Sigmoid colon (tissue), 7 donors: ENCODE measurements around the gene PTBP1. TPM values are rescaled to one million over a fixed set of nuclear protein-coding genes. Genes with fewer than 3 reads are reported as not detected.

Experiments used
- DNase-seq: peaks from one replicate; pipeline ENCODE4 v3.0.0-alpha.2; 2019
- H3K27ac ChIP-seq, 4 donors: fragments of 200-600 bp; sonication (generic); one replicate each; pipeline ENCODE4 v1.5.1; 2016 to 2019; ENCODE audit warnings: mild to moderate bottlenecking in 1 of 4
- H3K27me3 ChIP-seq, 3 donors: fragments of 200-600 bp; sonication (generic); one replicate each; pipeline ENCODE4 v1.5.1; 2019; ENCODE audit warnings: mild to moderate bottlenecking in 1 of 3
- H3K36me3 ChIP-seq, 4 donors: fragments of 200-600 bp; sonication (generic); one replicate each; pipeline ENCODE4 v1.5.1; 2016 to 2019
- H3K4me1 ChIP-seq, 4 donors: fragments of 200-600 bp; sonication (generic); one replicate each; pipeline ENCODE4 v1.5.1; 2017 to 2019
- H3K4me3 ChIP-seq, 4 donors: fragments of 200-600 bp; sonication (generic); one replicate each; pipeline ENCODE4 v1.5.1; 2017 to 2019; ENCODE audit warnings: mild to moderate bottlenecking in 2 of 4, moderate library complexity in 1 of 4
- H3K9me3 ChIP-seq, 4 donors: fragments of 200-600 bp in 3 of 4; sonication (generic) in 3 of 4; one replicate each; pipeline versions ENCODE4 v1.5.1 to v1.6.1; 2013 to 2019
- EP300 ChIP-seq, 4 donors: sonication (generic); formaldehyde crosslinking; IDR thresholded peaks; one replicate each; pipeline ENCODE4 v1.6.1; 2017; ENCODE audit warnings: antibody characterized with exemption in 4 of 4
- POLR2A ChIP-seq, 2 donors: fragments of 450-650 bp; IDR thresholded peaks; one replicate each; pipeline ENCODE4 v1.6.1; 2016; ENCODE audit warnings: antibody characterized with exemption in 2 of 2, mild to moderate bottlenecking in 2 of 2, moderate library complexity in 2 of 2
- POLR2AphosphoS5 ChIP-seq, 4 donors: sonication (generic); formaldehyde crosslinking; IDR thresholded peaks; one replicate each; pipeline ENCODE4 v1.6.1; 2017; ENCODE audit warnings: antibody characterized with exemption in 4 of 4
- WGBS, 2 donors: extraction: QIAGEN DNeasy Blood & Tissue Kit; methylation state at CpG; one replicate each; pipeline ENCODE4 v1.1.7; 2013; 5-methylcytosine and 5-hydroxymethylcytosine counted together
- intact Hi-C: fragments of 100-400 bp; cut with DNase I; formaldehyde crosslinking; loops from one replicate; pipeline ENCODE4 v1.15.1; 2023
- polyA plus RNA-seq, 3 donors: library from polyadenylated mRNA; stranded (reverse); fragments of 200-250 nt; gene quantifications; one replicate each; pipeline ENCODE4 v1.2.3, GENCODE V29; 2013
- total RNA-seq, 4 donors: library from RNA; depleted of rRNA; stranded (reverse); fragments of >200 nt; gene quantifications; one replicate each; pipeline ENCODE4 v1.1.0, GENCODE V29; 2016
- TF ChIP-seq, protein P1 (sequence below), 4 experiments: fragments of 450-650 bp in 3 of 4; fragments of 200-600 bp in 1 of 4; IDR thresholded peaks; one replicate each; pipeline ENCODE4 v1.5.1; 2016 to 2019; ENCODE audit warnings: antibody characterized with exemption in 4 of 4, mild to moderate bottlenecking in 3 of 4, moderate library complexity in 2 of 4
- donor health status: healthy with polysubstance abuse.
- donor health status: Bipolar disorder and iron deficiency.
- donor health status: healthy.

Gene PTBP1
- total and polyA plus RNA-seq, 7 donors: 53.8 to 154 (median 78.7) TPM

DNA sequence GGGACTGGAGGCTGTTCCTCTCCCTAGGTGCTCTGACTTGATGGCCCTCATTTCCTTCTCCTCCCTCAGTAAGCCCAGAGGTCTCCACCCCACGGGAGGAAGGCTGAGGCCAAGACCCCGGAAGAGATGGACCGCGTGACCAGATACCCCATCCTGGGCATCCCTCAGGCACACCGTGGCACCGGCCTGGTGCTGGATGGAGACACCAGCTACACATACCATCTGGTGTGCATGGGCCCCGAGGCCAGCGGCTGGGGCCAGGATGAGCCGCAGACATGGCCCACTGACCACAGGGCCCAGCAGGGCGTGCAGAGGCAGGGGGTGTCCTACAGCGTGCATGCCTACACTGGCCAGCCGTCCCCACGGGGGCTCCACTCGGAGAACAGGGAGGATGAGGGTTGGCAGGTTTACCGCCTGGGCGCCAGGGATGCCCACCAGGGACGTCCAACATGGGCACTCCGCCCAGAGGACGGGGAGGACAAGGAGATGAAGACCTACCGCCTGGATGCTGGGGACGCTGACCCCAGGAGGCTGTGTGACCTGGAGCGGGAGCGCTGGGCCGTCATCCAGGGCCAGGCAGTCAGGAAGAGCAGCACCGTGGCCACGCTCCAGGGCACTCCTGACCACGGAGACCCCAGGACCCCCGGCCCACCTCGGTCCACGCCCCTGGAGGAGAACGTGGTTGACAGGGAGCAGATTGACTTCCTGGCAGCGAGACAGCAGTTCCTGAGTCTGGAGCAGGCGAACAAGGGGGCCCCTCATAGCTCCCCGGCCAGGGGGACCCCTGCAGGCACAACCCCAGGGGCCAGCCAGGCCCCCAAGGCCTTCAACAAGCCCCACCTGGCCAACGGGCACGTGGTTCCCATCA lies 40.2 kb upstream of the PTBP1 start:
- intact Hi-C loops: no loop called here
- H3K36me3 ChIP-seq: no peaks in the 10 kb centered on the region
- TF ChIP-seq, protein P1, sequence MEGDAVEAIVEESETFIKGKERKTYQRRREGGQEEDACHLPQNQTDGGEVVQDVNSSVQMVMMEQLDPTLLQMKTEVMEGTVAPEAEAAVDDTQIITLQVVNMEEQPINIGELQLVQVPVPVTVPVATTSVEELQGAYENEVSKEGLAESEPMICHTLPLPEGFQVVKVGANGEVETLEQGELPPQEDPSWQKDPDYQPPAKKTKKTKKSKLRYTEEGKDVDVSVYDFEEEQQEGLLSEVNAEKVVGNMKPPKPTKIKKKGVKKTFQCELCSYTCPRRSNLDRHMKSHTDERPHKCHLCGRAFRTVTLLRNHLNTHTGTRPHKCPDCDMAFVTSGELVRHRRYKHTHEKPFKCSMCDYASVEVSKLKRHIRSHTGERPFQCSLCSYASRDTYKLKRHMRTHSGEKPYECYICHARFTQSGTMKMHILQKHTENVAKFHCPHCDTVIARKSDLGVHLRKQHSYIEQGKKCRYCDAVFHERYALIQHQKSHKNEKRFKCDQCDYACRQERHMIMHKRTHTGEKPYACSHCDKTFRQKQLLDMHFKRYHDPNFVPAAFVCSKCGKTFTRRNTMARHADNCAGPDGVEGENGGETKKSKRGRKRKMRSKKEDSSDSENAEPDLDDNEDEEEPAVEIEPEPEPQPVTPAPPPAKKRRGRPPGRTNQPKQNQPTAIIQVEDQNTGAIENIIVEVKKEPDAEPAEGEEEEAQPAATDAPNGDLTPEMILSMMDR (IDR thresholded peaks at IDR 0.05): no peak
- TF ChIP-seq POLR2AphosphoS5 (IDR thresholded peaks at IDR 0.05): no peak
- no peak for TF ChIP-seq POLR2A (IDR thresholded peaks at IDR 0.05)
- TF ChIP-seq EP300 (IDR thresholded peaks at IDR 0.05): no peak
- no peak for DNase-seq
- H3K4me1 ChIP-seq: no peaks in the 10 kb centered on the region
- no peak overlapping the region for H3K4me3 ChIP-seq
- H3K27me3 ChIP-seq: peaks cover 0 to 8% (median 0%) of the 10 kb centered on the region in 3 donors
- WGBS, 2 donors: 88 to 93% methylated on average over 36 of the region's 36 CpGs
- H3K27ac ChIP-seq: no peak overlapping the region
- peaks cover 0 to 9% (median 2%) of the 10 kb centered on the region in 4 donors for H3K9me3 ChIP-seq

DNA sequence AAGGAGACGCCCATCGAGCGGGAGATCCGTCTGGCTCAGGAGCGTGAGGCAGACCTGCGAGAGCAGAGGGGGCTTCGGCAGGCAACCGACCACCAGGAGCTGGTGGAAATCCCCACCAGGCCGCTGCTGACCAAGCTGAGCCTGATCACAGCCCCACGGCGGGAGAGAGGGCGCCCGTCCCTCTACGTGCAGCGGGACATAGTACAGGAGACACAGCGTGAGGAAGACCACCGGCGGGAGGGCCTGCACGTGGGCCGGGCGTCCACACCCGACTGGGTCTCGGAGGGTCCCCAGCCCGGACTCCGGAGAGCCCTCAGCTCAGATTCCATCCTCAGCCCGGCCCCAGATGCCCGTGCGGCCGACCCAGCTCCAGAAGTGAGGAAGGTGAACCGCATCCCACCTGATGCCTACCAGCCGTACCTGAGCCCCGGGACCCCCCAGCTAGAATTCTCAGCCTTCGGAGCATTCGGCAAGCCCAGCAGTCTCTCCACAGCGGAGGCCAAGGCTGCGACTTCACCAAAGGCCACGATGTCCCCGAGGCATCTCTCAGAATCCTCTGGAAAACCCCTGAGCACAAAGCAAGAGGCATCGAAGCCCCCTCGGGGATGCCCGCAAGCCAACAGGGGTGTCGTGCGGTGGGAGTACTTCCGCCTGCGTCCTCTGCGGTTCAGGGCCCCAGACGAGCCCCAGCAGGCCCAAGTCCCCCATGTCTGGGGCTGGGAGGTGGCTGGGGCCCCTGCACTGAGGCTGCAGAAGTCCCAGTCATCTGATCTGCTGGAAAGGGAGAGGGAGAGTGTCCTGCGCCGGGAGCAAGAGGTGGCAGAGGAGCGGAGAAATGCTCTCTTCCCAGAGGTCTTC lies 39.2 kb upstream of the PTBP1 start:
- DNase-seq: no peak
- no peaks in the 10 kb centered on the region for H3K36me3 ChIP-seq
- TF ChIP-seq EP300 (IDR thresholded peaks at IDR 0.05) (no peak), POLR2A (IDR thresholded peaks at IDR 0.05) (no peak), POLR2AphosphoS5 (IDR thresholded peaks at IDR 0.05) (no peak)
- TF ChIP-seq, protein P1 (IDR thresholded peaks at IDR 0.05): no peak
- intact Hi-C loops: no loop called here
- H3K27ac ChIP-seq: no peak overlapping the region
- H3K9me3 ChIP-seq: peaks cover 0 to 9% (median 2%) of the 10 kb centered on the region in 4 donors
- no peaks in the 10 kb centered on the region for H3K4me1 ChIP-seq
- no peak overlapping the region for H3K4me3 ChIP-seq
- WGBS, 2 donors: 96 to 97% methylated on average over 50 of the region's 50 CpGs
- H3K27me3 ChIP-seq: no peaks in the 10 kb centered on the region

DNA sequence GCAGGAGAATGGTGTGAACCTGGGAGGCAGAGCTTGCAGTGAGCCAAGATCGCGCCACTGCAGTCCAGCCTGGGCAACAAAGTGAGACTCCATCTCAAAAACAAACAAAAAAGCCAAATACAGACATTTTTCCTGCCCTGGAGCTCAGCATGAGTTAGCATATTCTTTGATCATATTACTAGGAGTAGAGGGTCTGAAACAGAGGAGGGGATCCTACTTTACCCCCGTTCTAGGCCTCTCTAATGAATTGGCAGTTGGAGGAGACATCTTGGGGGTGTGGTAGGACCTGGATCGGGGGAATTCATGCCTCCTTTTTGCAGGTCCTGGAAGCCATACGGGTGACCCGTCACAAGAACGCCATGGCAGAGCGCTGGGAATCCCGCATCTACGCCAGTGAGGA lies 34.1 kb upstream of the PTBP1 start:
- no peak overlapping the region for H3K4me3 ChIP-seq
- H3K27ac ChIP-seq: no peak overlapping the region
- no peaks in the 10 kb centered on the region for H3K4me1 ChIP-seq
- no peaks in the 10 kb centered on the region for H3K36me3 ChIP-seq
- no peak for DNase-seq
- TF ChIP-seq EP300 (IDR thresholded peaks at IDR 0.05): no peak
- TF ChIP-seq, protein P1 (IDR thresholded peaks at IDR 0.05): no peak
- TF ChIP-seq POLR2A (IDR thresholded peaks at IDR 0.05): no peak
- no peak for TF ChIP-seq POLR2AphosphoS5 (IDR thresholded peaks at IDR 0.05)
- intact Hi-C loops: no loop called here
- H3K27me3 ChIP-seq: peaks cover 0 to 5% (median 0%) of the 10 kb centered on the region in 3 donors
- 94 to 96% methylated on average over 10 of the region's 10 CpGs for WGBS, 2 donors
- peaks cover 0 to 6% (median 2%) of the 10 kb centered on the region in 4 donors for H3K9me3 ChIP-seq

DNA sequence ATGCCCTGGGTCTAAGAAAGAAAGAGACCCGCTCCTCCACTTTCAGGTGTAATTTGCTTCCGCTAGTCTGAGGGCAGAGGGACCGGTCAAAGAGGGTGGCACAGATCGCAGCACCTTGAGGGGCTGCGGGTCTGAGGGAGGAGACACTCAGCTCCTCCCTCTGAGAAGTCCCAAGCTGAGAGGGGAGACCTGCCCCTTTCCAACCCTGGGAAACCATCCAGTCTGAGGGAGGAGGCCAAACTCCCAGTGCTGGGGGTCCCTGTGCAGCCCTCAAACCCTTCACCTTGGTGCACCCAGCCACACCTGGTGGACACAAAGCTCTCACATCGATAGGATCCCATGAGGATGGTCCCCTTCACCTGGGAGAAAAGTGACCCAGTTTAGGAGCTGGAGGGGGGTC lies 33.4 kb upstream of the PTBP1 start:
- H3K27ac ChIP-seq: no peak overlapping the region
- WGBS, 2 donors: 92 to 93% methylated on average over 6 of the region's 6 CpGs
- H3K4me3 ChIP-seq: no peak overlapping the region
- H3K36me3 ChIP-seq: no peaks in the 10 kb centered on the region
- no peak for DNase-seq
- peaks cover 0 to under 1% (median 0%) of the 10 kb centered on the region in 4 donors for H3K9me3 ChIP-seq
- no peaks in the 10 kb centered on the region for H3K4me1 ChIP-seq
- TF ChIP-seq POLR2A (IDR thresholded peaks at IDR 0.05) (no peak), POLR2AphosphoS5 (IDR thresholded peaks at IDR 0.05) (no peak), EP300 (IDR thresholded peaks at IDR 0.05) (no peak)
- TF ChIP-seq, protein P1 (IDR thresholded peaks at IDR 0.05): no peak
- intact Hi-C loops: no loop called here
- H3K27me3 ChIP-seq: peaks cover 0 to 5% (median 0%) of the 10 kb centered on the region in 3 donors
